GM18951 (cell line): Measurements from ENCODE around the gene PIK3R5.

Experiments
- POLR2A ChIP-seq: IDR thresholded peaks from 4 replicates; pipeline ENCODE4 v1.6.1; 2011; ENCODE audit warnings: mild to moderate bottlenecking; ENCODE audit not compliant: insufficient read length, insufficient read depth; ENCODE audit errors: extremely low read depth
- in situ Hi-C: fragments of 300-500 bp; cut with MboI; formaldehyde crosslinking; loops from one replicate; pipeline ENCODE4 v1.12.0; 2022; ENCODE audit warnings: low sequenced_read_pairs, mixed read lengths, inconsistent platforms; ENCODE audit not compliant: unreplicated experiment

Gene PIK3R5, protein sequence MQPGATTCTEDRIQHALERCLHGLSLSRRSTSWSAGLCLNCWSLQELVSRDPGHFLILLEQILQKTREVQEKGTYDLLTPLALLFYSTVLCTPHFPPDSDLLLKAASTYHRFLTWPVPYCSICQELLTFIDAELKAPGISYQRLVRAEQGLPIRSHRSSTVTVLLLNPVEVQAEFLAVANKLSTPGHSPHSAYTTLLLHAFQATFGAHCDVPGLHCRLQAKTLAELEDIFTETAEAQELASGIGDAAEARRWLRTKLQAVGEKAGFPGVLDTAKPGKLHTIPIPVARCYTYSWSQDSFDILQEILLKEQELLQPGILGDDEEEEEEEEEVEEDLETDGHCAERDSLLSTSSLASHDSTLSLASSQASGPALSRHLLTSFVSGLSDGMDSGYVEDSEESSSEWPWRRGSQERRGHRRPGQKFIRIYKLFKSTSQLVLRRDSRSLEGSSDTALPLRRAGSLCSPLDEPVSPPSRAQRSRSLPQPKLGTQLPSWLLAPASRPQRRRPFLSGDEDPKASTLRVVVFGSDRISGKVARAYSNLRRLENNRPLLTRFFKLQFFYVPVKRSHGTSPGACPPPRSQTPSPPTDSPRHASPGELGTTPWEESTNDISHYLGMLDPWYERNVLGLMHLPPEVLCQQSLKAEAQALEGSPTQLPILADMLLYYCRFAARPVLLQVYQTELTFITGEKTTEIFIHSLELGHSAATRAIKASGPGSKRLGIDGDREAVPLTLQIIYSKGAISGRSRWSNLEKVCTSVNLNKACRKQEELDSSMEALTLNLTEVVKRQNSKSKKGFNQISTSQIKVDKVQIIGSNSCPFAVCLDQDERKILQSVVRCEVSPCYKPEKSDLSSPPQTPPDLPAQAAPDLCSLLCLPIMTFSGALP

DNA sequence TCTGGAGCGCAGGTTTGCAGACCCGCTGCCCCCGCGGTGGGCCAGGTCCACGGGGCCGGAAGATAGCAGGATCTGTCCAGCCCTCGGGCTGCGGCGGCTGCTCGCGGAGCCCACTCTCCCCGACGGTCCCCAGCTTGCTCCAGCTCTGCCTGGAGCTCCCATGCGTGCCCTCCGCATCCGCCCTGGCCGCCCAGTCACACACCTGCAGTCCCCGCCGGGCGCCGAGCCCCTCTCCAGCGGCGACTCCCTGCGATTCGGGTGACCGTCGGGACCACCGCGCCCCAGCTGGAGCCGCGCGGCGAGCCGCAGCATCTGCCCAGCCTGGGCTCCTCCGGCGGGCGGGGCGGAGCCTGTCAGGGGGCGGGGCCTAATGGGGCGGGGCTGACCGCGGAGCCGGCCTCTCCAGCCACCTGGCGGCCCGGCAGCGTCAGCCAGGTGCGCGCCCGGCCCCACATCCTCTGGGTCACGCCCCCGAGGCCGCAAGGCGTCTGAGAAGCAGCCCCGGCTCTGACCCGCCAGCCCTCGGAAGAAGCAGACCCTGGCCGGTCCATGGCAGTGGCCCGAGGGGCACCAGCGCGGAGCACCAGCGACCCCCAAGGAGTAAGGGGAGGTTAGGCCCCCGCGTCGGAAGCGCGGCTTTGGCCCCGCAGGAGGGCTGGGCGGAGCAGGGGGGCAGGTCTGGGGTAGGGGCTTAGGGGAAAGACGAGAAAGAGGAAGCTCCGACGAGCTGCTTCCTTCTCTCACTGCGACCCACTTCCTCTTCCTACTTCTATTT lies at the start of gene PIK3R5:
PIK3R5 (minus strand) TSS at position 314 of the 775 bp plus-strand sequence. CDS start 54,213 bp downstream, outside the sequence.
- TF ChIP-seq POLR2A: peak; percentile 43
- in situ Hi-C loops: no loop called here

DNA sequence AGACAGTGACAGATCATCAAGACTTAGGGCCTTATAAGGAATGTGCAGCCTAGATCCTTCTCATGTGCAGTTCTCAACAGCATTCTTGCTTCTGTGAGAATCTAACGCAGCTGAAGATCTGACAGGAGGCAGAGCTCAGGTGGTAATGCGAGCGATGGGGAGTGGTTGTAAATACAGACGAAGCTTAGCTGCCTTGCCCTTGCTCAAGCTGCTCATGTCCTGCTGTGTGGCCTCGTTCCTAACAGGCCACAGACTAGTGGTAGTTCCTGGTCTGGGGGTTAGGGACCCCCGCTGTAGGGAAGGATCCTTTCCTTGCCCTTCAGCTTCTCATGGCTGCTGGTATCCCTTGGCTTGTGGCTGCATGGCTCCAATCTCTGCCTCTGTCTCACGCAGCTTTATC lies 45.5 kb upstream of the PIK3R5 start:
- TF ChIP-seq POLR2A: no peak
- in situ Hi-C loops: loop anchor here (25.0 kb wide), 1 partner anchor 449 kb away; no protein-coding TSS in a partner anchor

DNA sequence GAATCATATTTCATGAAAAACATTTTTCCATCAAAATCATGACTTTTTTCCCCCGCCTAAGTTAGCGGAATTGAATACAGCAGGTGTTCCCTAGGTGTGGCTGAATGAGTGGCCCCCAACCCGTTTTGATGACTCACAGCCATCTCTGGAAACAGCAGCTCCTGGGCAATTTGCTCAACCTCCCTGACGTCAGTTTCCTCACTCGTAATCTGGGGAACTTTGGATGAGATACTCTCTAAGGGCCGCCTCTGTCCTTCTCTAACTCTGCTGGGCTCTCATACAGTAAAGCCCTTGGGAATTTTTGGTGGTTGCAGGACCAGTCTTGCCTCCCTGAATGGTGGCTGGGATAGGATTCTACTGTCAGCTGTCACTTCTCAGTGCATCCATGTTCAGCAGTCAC lies 44.2 kb upstream of the PIK3R5 start:
- no peak for TF ChIP-seq POLR2A
- in situ Hi-C loops: loop anchor here (25.0 kb wide), 1 partner anchor 447 kb away; no protein-coding TSS in a partner anchor

DNA sequence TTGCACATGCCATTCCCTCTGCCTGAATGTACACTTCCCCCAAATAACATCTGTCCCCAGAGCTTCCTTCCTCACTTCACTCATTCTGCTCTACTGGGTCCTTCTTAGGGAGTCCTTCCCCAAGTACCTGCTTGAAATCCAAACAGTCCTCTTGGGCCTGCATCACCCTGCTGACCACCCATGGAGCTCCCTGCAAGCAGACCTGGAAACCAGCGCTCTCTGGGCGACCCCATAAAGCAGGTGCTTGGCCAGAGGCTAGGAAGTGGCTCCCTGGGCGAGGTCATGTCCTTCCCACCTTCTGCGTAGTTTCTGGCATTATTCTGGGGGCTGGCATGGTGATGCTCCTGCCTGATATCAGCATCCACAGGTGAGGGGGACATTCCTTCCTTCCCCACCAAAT lies 43.6 kb upstream of the PIK3R5 start:
- in situ Hi-C loops: loop anchor here (25.0 kb wide), 1 partner anchor 447 kb away; no protein-coding TSS in a partner anchor

DNA sequence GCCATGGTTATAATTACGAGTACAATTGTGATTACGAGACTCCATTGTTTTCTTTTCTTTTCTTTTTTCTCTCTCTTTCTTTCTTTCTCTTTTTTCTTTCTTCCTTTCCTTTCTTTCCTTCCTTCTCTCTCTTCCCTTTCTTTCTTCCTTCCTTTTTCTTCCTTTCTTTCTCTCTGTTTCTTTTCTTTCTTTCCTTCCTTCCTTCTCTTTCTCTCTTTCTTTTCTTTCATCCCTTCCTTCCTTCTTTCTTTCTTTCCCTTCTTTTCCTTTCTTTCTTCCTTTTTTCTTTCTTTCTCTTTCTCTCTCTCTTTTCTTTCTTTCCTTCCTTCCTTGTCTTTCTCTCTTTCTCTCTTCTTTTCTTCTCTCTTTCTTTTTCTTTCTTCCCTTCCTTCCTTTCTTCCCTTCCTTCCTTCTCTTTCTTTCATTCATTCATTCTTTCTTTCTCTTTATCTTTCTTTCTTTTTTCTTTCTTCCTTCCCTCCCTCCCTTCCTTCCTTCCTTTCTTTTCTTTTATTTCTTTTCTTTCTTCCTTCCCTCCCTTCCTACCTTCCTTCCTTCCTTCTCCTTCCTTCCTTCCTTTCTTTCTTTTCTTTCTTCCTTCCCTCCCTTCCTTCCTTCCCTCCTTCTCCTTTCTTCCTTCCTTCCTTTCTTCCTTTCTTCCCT lies 41.7 kb upstream of the PIK3R5 start:
- in situ Hi-C loops: loop anchor here (25.0 kb wide), 1 partner anchor 445 kb away; no protein-coding TSS in a partner anchor
- TF ChIP-seq POLR2A: no peak

More for the DNA sequence above, 43.6 kb upstream of the PIK3R5 start:
- TF ChIP-seq POLR2A: no peak

DNA sequence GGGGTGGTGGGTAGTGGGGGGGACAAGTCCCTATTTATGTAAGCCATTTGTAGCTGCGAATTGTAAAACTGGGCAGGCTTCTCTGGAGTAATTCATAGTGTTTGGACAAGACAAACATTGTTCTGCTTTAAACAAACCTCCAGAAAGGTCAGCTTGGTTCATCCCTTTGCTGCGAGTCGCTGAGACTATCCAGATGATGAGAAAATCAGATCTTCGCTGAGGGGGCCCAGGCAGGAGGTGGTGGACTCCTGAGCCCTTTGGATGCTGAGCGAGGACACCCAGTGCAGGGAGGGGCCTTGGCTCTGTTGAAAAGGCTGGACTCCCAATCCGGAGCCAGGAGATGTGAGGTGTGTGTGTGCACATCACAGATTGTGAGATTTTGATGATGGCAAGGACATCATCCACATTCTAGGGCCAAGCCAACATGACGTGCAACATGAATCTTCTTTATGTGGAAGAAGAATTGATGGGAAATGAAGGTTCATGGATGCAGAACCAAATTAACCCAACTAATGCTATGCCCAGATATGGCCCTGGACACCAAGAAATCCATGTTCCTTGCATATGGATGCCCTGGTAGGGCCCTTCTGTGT lies 40.8 kb upstream of the PIK3R5 start:
- in situ Hi-C loops: loop anchor here (25.0 kb wide), 1 partner anchor 444 kb away; no protein-coding TSS in a partner anchor
- TF ChIP-seq POLR2A: no peak

DNA sequence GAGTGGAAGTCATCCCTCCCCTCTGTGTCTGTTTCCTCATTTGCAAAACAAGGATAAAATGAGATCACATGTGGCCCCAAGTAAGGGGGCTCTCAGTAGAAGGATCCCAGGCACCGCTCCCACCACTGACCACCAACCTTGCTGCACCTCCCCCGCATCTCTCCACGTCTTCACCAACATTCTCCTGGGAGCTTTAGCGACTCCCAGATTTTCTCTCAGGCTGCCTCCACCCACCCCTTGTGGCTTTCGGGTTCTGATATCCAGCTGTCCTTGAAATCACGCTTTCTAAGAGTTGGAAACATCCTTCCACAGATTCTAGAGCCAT lies 39.4 kb upstream of the PIK3R5 start:
- TF ChIP-seq POLR2A: no peak
- in situ Hi-C loops: loop anchor here (25.0 kb wide), 1 partner anchor 443 kb away; no protein-coding TSS in a partner anchor

DNA sequence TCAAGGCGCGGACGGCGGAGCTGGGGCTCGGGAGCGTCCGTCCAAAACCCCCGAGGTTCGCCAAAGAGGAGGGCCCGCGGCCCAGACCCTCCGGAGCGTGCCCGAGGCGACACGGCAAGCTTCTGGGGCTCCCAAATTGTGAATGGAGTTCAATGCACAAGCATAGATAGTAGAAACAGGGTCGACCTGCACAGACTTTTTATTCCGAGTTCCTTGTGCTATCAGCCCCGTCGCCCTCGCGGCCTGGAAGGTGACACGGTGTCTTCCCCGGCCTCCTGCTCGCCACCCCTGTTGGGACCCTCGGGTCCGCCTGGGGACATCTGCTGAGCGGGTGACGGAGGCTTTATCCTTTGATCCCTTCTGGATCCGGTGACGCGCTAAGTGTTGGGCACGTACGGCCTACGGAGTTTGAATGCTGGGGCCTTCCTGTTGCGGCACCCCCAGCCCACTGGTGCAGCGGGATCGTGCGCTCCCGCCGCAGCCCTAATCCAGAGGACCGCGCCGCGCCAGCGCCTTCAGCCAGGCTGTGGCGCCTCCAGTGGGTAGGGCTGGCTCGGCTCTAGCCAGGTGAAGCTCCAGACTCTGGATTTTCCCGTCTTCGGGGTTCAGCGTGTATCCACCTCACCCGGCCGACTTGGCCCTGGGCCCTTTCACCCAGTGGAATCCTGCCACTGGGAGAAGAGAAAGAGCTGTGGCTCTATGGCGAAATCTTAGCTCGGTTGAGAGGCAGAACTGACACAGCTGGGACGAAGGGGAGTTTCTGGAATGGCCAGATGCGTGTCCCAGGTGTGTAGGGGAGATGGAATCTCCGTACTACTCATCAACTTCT lies 38.8 kb upstream of the PIK3R5 start:
- in situ Hi-C loops: loop anchor here (25.0 kb wide), 1 partner anchor 442 kb away; no protein-coding TSS in a partner anchor
- TF ChIP-seq POLR2A: no peak

DNA sequence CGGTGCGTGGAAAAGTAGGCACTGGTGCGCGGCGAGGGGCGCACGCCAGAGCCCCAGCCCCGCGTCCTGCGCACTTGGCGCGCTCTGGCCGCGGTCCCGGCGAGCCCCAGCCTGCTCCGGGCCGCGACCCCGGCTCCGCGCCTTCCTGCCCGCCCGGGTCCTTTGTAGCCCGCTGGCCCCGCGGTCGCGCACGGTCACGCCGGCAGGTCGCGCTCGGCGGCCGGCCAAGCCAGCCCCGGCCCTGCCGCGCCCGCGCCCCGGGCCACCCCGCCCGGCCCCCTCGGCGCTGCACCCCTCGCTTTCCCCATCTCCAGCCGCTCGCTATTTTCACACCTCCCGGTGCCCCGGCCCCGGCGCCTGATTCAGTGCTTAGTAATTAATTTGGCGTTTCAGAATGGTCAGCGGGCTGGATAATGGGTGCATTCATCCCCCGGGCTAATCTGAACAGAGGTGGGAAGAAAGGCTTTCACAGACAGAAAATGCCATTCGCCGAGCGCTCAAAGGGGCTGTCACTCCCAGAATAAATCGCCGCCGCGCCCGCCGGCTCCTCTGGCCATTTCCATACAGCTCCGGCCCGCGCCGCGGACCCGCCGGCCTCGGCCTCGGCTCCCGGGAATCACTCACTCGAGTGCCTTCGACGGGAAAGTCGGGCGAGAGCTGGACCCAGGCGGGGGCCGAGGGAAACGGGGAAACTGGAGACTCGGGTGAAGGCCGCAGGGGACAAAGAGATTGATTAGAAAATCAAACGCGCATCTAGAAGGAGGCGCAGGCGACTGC lies 38.0 kb upstream of the PIK3R5 start:
- in situ Hi-C loops: loop anchor here (25.0 kb wide), 1 partner anchor 441 kb away; no protein-coding TSS in a partner anchor
- TF ChIP-seq POLR2A: no peak

DNA sequence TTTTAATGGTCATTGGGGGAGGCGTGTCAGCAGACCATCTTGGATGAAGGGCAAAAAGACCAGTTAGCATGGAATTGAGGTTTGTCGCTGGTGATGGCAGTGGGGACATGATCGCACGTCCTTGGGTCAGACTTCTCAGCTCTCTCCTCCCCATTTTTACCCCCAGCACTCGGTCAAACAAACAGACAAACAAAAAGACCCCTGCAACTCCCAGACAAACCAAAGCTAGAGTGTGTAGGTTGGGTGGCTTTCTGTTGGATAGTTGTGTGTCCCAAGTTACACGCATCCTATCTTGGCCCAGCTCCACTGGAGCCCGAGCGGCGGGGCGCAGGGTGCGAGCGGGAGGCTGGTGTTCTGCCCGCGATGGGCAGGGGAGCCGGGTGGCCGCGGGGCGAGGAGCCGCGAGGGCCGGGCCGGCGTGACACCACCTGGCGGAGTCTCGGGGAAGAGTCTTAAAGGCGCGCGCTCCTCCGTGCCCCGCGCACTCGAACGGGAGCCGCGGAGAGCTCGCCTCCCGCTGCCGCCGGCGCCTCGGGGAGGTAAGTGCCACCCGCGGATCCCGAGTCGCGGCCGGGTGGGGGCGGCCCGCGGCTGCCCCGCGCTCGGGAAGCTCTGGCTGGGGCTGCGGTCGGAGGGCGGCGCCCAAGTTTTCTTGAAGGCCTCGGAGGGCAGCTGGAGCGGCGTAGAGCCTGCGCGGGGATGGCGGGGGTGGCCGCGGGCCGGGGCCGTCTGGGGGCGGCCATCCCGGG lies 37.3 kb upstream of the PIK3R5 start:
- in situ Hi-C loops: loop anchor here (25.0 kb wide), 1 partner anchor 440 kb away; no protein-coding TSS in a partner anchor

More for the DNA sequence above, 37.3 kb upstream of the PIK3R5 start:
- no peak for TF ChIP-seq POLR2A
